ENCODE data around the gene ABHD1.
A peak's percentile ranks its signal among the peaks of the same experiment; 100 is the strongest.
"Not testable (repeated sequence)": the region's sequence is repeated elsewhere in the genome, so short reads cannot be mapped to it uniquely, and the experiment has no call there.

The ABHD1 gene
- 0.09 to 0.60 reads per million in 2 experiments for total RNA-seq

DNA sequence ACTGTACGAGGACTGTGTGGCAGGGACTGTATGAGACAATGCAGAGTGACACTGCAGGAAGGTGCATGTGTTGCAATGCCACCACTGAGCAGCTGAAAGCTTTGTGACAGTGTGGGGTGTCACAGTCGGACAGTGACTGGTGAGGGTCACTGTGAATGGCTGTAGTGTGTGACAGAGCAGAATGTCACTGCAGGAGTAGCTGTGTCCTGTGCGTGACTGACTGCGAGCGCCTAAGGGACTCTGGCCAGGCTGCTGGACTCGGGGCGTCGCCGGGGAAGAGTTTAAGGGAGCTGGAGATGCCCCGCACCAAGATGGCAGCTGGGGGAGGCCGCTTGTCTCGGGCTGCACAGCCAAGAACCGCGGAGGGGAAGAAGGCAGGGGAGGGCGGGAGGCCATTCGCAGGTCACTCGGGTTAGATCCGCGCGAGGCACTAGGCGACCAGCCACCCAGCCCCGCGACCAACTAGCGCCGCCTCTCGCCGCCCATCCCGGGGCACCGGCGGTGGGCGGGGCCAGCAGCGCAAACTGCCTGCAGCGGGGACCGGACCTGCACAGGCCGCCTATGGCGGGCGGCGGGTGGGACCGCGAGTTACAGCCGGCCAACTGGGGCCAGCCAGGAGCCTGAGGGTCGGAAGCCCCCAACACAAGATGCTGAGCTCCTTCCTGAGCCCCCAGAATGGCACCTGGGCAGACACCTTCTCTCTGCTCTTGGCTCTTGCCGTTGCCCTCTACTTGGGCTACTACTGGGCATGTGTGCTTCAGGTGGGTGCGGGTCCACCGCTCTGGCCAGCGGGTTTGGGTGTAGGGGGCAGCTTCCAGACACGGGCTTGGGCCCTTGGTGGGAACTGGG, at the start of gene ABHD1:
Gene ABHD1 (plus strand): TSS at position 514 of the 849 bp plus-strand sequence. CDS start 134 bp downstream, at position 648.
- DNase-seq (ENCODE audit: low read depth): peak; percentile 54

DNA sequence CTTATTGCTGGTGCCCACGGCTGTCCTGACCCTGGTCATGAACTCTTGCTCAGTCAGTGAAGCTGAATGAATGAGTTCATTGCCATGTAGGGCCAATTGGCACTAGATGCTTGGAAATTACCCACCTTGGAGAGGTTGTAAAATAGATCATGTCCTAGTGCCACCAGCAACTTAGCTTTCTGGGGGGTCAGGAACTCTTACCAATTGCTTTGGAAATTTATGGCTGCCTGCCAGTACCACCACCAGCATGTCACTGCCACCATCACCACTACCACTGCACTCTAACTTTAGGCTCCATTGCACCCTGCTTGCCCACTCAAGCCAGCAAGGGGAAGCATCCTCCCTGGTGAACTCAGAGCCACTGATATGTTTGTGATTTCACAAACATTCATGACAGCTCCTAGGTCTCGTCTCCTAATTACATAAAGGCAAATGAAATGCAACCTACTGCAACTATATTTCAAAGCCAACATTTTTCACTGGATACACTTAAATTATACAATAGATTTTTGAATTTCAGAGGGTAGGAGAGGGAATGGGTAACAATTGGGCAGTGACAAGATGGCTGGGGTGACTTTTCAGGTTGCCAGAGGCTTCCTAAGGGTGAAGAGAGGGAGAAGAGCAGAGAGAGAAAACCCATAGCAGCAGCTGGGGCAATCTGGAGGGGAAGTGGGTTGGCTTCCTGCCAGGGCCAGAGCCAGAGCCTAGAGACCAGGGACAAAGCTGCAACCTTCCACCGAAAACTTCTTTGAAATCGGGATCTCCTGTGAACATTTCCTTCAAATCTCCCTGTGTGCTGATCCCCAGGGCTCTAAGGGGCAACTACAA, 48.7 kb upstream of the ABHD1 start:
- no peak for DNase-seq (ENCODE audit: low read depth)

DNA sequence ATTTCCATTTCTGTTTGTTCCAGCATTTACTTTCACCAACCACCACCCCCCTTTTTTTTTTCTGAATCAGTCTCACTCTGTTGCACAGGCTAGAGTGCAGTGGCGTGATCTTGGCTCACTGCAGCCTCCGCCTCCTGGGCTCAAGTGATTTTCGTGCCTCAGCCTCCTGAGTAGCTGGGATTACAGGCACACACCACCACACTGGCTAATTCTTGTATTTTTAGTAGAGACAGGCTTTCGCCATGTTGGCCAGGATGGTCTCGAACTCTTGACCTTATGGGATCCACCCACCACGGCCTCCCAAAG, 48.1 kb upstream of the ABHD1 start:
- DNase-seq (ENCODE audit: low read depth): not testable (repeated sequence)

DNA sequence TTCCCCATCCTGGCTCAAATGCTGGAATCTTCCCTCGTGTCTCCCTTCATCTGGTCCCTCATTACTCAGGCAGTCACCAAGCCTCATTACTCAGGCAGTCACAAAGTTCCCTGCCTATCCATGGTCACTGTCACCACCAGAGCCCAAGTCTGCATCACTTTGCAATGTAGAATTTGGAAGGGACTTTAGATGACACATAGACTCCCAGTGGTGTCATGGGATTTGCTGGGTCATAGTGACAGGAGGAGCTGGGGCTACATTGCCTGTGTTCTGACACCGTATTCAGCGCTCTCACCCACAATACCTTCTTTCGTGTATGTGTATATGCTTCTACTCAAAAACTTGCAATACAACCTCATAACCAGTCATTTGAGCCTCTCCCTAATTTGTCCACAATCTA, 47.3 kb upstream of the ABHD1 start:
- DNase-seq (ENCODE audit: low read depth): no peak

DNA sequence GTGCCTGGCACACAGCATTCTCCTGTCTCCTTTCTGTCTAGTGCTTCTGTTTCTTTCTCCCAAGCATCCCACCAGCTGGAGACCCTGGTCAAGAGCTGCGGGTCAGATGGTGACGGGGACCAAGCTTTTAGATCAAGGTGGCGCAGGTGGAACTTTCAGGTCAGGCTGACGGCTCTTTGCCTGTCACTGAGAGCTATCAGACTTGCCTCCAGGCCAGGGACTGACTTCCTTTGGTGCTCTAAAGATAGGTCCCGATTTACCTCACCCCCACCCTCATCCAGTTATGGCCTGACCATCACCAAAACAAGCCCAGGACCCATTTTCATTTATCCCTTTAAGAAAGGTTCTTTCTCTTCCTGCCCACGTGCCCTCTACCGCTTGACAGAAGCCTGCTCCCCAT, 46.4 kb upstream of the ABHD1 start:
- DNase-seq (ENCODE audit: low read depth): no peak

DNA sequence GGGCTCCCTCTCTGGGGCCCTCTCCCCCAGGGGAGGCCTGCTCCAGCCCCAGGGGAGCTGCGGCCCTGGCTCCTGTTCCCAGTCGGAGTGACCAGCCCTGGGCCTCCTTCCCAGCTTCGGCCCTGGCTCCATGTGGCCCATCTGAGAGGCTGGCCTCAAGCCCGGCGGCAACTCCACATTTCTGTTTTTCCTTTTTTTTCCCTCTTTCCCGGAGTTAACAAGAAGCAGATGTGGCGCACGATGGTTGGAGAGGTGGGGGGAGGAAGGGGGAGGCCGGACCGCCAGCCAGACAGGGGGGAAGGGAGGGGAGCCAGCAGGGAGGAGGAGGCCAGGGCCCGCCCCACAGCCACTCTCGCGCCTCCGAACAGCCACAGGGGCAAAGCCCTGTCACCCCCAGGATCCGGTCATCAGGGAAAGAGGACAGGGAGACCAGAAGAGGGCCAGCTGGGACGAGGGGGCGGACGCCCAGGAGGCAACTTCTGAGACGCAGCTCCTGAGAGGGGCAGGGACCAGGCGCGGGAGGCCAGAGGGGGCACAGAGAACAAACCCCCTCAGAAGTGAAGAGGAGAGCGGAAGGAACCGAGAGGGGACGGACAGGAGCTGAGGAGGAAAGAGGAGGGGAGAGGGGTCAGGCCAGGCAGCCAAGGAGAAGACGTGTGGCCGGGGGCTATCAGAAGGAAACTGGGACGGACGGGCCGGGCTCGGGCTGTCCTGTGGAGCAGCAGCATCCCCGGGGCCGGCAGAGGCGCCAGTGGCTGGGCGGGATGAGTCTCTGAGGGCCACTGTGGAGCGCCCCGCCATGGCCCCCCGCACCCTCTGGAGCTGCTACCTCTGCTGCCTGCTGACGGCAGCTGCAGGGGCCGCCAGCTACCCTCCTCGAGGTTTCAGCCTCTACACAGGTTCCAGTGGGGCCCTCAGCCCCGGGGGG, 45.1 kb upstream of the ABHD1 start, which contains the start of gene EMILIN1:
Gene EMILIN1 (plus strand): TSS at position 349 of the 928 bp plus-strand sequence. CDS start 451 bp downstream, at position 800.
- DNase-seq (ENCODE audit: low read depth): no peak

DNA sequence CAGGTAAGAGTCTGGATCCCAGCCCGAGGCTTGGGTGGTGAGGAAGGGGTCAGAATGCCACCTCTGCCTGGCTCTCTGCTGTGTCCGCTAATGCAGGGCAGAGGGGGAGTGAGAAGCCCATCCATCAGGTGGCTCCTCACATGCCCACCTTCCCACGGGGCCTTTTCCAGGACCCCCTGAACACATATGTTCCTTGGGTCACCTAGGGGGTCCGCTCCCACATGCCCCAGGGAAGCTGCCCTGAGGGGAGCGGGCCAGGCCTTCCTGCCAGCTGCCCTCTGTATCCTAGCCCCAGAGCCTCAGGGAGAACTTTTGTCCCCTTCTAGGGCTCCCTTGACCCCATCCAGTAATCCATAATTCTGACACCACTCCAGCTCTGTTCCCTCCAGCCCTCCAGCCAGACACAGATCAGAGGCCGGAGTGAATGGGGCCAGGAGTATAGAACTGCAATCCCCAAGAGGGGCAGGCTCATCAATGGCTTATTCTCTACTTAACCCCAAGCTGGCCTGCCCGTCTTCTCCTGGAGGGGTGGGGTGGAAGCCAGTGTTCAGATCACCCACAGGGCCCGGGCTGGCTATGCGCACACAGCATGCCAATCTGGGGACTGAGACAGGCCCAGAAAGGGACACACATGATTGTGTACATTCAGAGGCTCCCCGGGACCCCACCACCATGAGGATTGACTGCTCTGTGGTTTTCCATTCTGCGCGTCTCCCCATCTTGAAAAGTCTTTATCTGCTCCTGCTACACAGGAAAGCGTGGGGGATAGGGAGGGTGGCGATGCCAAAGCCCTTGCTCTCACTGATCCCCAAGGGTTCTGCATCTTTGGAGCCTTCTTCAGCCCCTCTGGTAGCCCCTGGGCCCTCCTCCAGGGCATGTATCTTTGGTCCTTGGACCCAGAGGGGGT, 44.1 kb upstream of the ABHD1 start:
- DNase-seq (ENCODE audit: low read depth): no peak

DNA sequence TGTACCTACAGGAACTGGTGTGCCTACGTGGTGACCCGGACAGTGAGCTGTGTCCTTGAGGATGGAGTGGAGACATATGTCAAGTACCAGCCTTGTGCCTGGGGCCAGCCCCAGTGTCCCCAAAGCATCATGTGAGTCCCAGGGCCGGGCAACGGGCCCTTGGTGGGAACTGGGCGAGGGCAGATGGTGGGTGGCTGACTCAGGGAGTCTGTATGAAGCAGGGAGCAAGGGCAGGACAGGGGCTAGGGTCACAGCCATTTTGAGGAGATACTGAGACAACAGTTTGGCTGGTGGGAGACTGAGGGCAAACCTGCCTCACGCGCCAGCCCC, 43.5 kb upstream of the ABHD1 start:
- DNase-seq (ENCODE audit: low read depth): no peak

DNA sequence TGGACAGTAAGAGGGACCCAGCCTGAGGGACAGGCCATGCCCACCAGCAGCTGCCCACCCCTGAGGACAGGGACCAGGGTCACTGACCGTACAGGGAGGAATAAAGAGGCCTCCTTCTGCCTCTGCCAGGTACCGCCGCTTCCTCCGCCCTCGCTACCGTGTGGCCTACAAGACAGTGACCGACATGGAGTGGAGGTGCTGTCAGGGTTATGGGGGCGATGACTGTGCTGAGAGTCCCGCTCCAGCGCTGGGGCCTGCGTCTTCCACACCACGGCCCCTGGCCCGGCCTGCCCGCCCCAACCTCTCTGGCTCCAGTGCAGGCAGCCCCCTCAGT, 43.0 kb upstream of the ABHD1 start:
- DNase-seq (ENCODE audit: low read depth): no peak

DNA sequence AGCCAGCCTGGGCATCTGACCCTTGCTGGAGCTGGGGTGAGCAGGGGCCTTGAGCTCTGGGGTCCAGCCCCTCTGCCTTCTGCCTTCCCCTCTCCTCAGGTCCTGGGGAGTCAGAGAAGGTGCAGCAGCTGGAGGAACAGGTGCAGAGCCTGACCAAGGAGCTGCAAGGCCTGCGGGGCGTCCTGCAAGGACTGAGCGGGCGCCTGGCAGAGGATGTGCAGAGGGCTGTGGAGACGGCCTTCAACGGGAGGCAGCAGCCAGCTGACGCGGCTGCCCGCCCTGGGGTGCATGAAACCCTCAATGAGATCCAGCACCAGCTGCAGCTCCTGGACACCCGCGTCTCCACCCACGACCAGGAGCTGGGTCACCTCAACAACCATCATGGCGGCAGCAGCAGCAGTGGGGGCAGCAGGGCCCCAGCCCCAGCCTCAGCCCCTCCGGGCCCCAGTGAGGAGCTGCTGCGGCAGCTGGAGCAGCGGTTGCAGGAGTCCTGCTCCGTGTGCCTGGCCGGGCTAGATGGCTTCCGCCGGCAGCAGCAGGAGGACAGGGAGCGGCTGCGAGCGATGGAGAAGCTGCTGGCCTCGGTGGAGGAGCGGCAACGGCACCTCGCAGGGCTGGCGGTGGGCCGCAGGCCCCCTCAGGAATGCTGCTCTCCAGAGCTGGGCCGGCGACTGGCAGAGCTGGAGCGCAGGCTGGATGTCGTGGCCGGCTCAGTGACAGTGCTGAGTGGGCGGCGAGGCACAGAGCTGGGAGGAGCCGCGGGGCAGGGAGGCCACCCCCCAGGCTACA, 41.4 kb upstream of the ABHD1 start:
- no peak for DNase-seq (ENCODE audit: low read depth)

DNA sequence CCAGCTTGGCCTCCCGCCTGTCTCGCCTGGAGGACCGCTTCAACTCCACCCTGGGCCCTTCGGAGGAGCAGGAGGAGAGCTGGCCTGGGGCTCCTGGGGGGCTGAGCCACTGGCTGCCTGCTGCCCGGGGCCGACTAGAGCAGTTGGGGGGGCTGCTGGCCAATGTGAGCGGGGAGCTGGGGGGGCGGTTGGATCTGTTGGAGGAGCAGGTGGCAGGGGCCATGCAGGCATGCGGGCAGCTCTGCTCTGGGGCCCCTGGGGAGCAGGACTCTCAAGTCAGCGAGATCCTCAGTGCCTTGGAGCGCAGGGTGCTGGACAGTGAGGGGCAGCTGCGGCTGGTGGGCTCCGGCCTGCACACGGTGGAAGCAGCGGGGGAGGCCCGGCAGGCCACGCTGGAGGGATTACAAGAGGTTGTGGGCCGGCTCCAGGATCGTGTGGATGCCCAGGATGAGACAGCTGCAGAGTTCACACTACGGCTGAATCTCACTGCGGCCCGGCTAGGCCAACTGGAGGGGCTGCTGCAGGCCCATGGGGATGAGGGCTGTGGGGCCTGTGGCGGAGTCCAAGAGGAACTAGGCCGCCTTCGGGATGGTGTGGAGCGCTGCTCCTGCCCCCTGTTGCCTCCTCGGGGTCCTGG, 40.7 kb upstream of the ABHD1 start:
- no peak for DNase-seq (ENCODE audit: low read depth)

DNA sequence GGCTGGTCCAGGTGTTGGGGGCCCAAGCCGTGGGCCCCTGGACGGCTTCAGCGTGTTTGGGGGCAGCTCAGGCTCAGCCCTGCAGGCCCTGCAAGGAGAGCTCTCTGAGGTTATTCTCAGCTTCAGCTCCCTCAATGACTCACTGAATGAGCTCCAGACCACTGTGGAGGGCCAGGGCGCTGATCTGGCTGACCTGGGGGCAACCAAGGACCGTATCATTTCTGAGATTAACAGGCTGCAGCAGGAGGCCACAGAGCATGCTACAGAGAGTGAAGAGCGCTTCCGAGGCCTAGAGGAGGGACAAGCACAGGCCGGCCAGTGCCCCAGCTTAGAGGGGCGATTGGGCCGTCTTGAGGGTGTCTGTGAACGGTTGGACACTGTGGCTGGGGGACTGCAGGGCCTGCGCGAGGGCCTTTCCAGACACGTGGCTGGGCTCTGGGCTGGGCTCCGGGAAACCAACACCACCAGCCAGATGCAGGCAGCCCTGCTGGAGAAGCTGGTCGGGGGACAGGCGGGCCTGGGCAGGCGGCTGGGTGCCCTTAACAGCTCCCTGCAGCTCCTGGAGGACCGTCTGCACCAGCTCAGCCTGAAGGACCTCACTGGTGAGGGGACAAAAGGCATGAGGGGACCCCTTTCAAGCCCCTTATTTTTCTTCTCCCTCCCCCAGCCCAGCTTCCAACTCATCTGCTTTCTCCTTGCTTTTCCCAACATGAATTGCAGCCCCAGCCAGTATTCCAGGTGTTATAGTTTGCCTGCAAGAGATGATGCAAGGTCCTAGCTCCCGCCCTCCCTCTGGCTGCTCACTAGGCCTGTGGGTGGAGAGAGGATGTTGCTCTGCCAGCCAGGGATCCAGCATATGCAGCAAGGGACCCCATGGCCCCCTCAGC, 40.0 kb upstream of the ABHD1 start:
- DNase-seq (ENCODE audit: low read depth): no peak

DNA sequence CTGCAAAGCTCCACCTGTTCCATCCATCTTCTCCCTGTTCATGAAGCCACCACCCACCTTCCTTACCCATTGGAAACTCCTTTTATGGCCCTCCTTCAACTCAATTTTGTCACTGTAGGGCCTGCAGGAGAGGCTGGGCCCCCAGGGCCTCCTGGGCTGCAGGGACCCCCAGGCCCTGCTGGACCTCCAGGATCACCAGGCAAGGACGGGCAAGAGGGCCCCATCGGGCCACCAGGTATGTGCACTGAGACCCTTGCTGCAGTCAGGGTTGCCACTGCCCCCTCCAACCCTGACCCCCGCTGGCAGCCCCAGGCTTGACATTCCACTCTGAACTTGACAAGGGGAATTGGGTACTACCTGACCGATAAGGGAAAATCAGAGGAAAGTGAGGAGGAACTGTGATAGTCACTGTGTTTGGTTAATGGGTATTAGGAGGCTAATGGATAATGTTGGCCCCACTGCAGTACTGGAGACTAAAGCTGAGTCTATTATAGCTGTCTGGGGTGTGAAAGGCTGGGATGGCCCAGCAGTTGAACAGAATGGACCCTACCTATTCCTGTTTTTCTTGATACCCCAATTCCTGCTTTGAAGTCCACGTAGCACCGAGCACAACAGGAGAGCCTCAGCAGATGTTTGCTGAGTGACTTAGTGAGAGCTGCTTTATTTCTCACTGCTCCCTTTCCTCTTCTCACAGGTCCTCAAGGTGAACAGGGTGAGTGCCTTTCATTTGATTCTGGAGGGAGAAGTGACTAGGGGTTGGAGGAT, 39.1 kb upstream of the ABHD1 start:
- DNase-seq (ENCODE audit: low read depth): no peak

DNA sequence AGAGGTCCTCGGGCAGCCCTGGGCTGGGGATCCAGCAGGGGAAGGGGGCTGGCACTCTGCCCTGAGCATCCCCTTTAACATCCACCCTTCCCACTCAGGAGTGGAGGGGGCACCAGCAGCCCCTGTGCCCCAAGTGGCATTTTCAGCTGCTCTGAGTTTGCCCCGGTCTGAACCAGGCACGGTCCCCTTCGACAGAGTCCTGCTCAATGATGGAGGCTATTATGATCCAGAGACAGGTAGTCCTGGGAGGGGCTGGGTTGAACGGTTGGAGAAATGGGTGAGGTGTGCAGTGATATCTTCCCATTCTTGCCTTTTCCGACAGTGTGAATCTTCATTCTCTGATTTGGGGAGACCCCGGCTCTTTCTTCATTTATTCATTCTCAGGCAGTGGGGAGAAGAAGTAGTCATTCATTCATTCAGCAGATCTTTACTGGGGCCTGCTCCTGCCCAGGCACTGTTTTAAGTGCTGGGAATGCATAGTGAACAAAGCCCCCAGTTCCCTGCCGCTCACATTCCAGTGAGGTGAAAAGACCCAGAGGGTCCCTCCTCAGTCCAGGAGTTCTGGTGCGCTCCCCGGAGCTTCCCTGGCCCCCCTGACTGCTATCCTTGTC, 38.4 kb upstream of the ABHD1 start:
- no peak for DNase-seq (ENCODE audit: low read depth)

DNA sequence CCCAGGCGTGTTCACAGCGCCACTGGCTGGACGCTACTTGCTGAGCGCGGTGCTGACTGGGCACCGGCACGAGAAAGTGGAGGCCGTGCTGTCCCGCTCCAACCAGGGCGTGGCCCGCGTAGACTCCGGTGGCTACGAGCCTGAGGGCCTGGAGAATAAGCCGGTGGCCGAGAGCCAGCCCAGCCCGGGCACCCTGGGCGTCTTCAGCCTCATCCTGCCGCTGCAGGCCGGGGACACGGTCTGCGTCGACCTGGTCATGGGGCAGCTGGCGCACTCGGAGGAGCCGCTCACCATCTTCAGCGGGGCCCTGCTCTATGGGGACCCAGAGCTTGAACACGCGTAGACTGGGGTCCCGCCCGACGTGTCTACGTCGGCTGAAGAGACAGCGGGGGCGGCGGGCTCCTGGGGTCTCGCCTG, 37.9 kb upstream of the ABHD1 start:
- DNase-seq (ENCODE audit: low read depth): no peak

DNA sequence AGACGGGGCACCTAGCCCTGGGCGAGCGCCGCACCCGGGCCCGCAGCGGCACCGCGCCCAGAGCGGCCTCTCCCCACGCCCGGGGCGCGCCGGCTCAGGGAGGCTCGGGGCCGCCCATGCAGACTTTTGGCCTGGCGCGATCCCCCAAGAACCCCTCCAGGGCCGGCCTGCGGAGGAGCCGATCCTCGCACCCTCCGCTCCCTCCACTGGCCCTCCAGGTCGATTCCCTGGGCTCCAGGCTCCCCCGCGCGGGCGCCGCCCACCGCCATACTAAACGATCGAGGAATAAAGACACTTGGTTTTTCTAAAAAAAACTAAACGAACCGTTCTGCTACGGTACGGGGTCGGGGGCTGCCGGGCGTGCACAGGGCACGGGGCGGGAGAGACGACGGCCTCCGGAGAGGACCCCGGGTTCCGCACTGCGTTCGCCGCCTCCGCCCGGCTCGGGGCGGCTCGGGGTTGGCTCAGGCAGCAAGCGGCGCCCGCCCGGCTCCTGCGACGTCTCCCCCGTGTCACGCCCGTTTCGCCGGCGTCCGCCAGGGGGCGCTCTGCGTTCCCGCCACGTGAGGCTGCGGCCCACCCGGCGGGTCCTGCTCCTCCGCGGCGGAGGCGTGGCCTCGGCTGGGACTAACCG, 37.4 kb upstream of the ABHD1 start:
- DNase-seq (ENCODE audit: low read depth): peak; percentile 95
